IMR-90 (cell line): ENCODE results near the gene OR2T6. TPM values are rescaled to one million over a fixed set of nuclear protein-coding genes. Genes with fewer than 3 reads are reported as not detected.

Experiments
- ATAC-seq: fragments of 200-7000 bp; cut with Tn5 transposase; 2 replicates; pipeline ENCODE4 v1.9.1; 2020; ENCODE audit warnings: low read depth, mild to moderate bottlenecking, moderate library complexity
- BruUV-seq: library from RNA; stranded (reverse); fragments of 400-500 nt; replicated peaks from 2 replicates; lab custom pipeline; 2021; lab: Mats Ljungman, UMichigan
- CTCF ChIA-PET: fragments of 300-600 bp; formaldehyde crosslinking; extraction: SDS; loops from one replicate; lab custom pipeline; 2021; ENCODE audit warnings: antibody characterized with exemption; lab: Yijun Ruan, JAX
- POLR2A ChIA-PET: fragments of 300-600 bp; sonication (Branson Sonifier 250); formaldehyde crosslinking; loops from one replicate; lab custom pipeline; 2022; ENCODE audit warnings: antibody characterized with exemption; ENCODE audit not compliant: unreplicated experiment; lab: Charles Lee
- DNase-seq: peaks from one replicate; pipeline ENCODE4 v3.0.0; 2013
- H2AFZ ChIP-seq: replicated peaks from 2 replicates; pipeline ENCODE3; 2013; ENCODE audit warnings: low read length, mild to moderate bottlenecking; ENCODE audit not compliant: poor library complexity
- H2AK5ac ChIP-seq: 2 replicates; pipeline ENCODE4 v1.6.1; 2013; ENCODE audit warnings: low read depth, low read length, inconsistent platforms
- H2AK9ac ChIP-seq: replicated peaks from 2 replicates; pipeline ENCODE3; 2013; ENCODE audit warnings: mild to moderate bottlenecking, low read depth, low read length, moderate library complexity; ENCODE audit not compliant: poor library complexity
- H2BK120ac ChIP-seq: 2 replicates; pipeline ENCODE4 v1.6.1; 2013; ENCODE audit warnings: low read depth, low read length, inconsistent platforms
- H2BK15ac ChIP-seq: 3 replicates; pipeline ENCODE4 v1.6.1; 2013; ENCODE audit warnings: low read depth, low read length, inconsistent platforms
- H2BK20ac ChIP-seq: 2 replicates; pipeline ENCODE4 v1.6.1; 2013; ENCODE audit warnings: low read depth, mild to moderate bottlenecking, inconsistent platforms, low read length, moderate library complexity
- H2BK5ac ChIP-seq: 2 replicates; pipeline ENCODE4 v1.6.1; 2013; ENCODE audit warnings: mild to moderate bottlenecking, low read depth, low read length, inconsistent platforms; ENCODE audit not compliant: poor library complexity, severe bottlenecking
- H3K14ac ChIP-seq: replicated peaks from 2 replicates; pipeline ENCODE4 v1.6.1; 2013; ENCODE audit warnings: low read depth, low read length, inconsistent platforms
- H3K18ac ChIP-seq: 2 replicates; pipeline ENCODE4 v1.6.1; 2013; ENCODE audit warnings: low read depth, low read length, control low read depth
- H3K23ac ChIP-seq: 2 replicates; pipeline ENCODE4 v1.6.1; 2013; ENCODE audit warnings: low read depth, low read length, inconsistent platforms
- H3K27ac ChIP-seq: 2 replicates; pipeline ENCODE4 v1.5.1; 2013; ENCODE audit warnings: mild to moderate bottlenecking, control low read depth, low read length; ENCODE audit not compliant: insufficient read depth
- H3K27me3 ChIP-seq: 2 replicates; pipeline ENCODE4 v1.6.1; 2013; ENCODE audit warnings: low read length; ENCODE audit not compliant: control insufficient read depth, insufficient read depth
- H3K36me3 ChIP-seq: 2 replicates; pipeline ENCODE4 v1.6.1; 2013; ENCODE audit warnings: low read length, mixed read lengths; ENCODE audit not compliant: control insufficient read depth, insufficient read depth
- H3K4ac ChIP-seq: 2 replicates; pipeline ENCODE4 v1.6.1; 2013; ENCODE audit warnings: low read depth, low read length, inconsistent platforms
- H3K4me1 ChIP-seq: 2 replicates; pipeline ENCODE4 v1.6.1; 2013; ENCODE audit warnings: low read length, mixed read lengths; ENCODE audit not compliant: control insufficient read depth, insufficient read depth
- H3K4me2 ChIP-seq: 2 replicates; pipeline ENCODE4 v1.6.1; 2013; ENCODE audit warnings: low read depth, mild to moderate bottlenecking, control low read depth, low read length, moderate library complexity
- H3K4me3 ChIP-seq: 2 replicates; pipeline ENCODE4 v1.5.1; 2013; ENCODE audit warnings: low read depth, mild to moderate bottlenecking, control low read depth, low read length, moderate library complexity; ENCODE audit not compliant: insufficient read depth
- H3K56ac ChIP-seq: 2 replicates; pipeline ENCODE4 v1.6.1; 2013; ENCODE audit warnings: low read length, inconsistent platforms; ENCODE audit not compliant: insufficient read depth; ENCODE audit errors: extremely low read depth
- H3K79me1 ChIP-seq, 2 experiments: 2 replicates each; pipeline ENCODE4 v1.6.1; 2013; ENCODE audit warnings: low read length in 2 of 2, inconsistent platforms in 1 of 2, low read depth in 1 of 2
- H3K9ac ChIP-seq: 2 replicates; pipeline ENCODE4 v1.6.1; 2013; ENCODE audit warnings: low read depth, low read length, control low read depth
- H3K9me1 ChIP-seq: 2 replicates; pipeline ENCODE4 v1.6.1; 2013; ENCODE audit warnings: low read length, inconsistent platforms; ENCODE audit not compliant: insufficient read depth
- H3K9me3 ChIP-seq: 2 replicates; pipeline ENCODE4 v1.6.1; 2013; ENCODE audit warnings: low read length; ENCODE audit not compliant: control insufficient read depth, insufficient read depth
- H4K20me1 ChIP-seq: 2 replicates; pipeline ENCODE4 v1.6.1; 2013; ENCODE audit warnings: low read length, inconsistent platforms; ENCODE audit not compliant: insufficient read depth
- H4K5ac ChIP-seq: 2 replicates; pipeline ENCODE4 v1.6.1; 2013; ENCODE audit warnings: mild to moderate bottlenecking, low read depth, low read length, control low read depth
- H4K8ac ChIP-seq, 2 experiments: 2 replicates each; pipeline ENCODE4 v1.6.1; 2013; ENCODE audit warnings: low read depth in 2 of 2, low read length in 2 of 2, control low read depth in 1 of 2, inconsistent platforms in 1 of 2
- H4K91ac ChIP-seq: 2 replicates; pipeline ENCODE4 v1.6.1; 2013; ENCODE audit warnings: low read depth, low read length, inconsistent platforms; ENCODE audit not compliant: insufficient read depth
- BHLHE40 ChIP-seq: fragments of 150-350 bp; IDR thresholded peaks from 2 replicates; pipeline ENCODE4 v1.6.1; 2016; ENCODE audit warnings: mild to moderate bottlenecking, low read depth, low read length
- CEBPB ChIP-seq: IDR thresholded peaks from 2 replicates; pipeline ENCODE4 v1.6.1; 2012; ENCODE audit warnings: low read depth, low read length, improper control_type of control experiment
- CTCF ChIP-seq: conservative IDR thresholded peaks from 2 replicates; pipeline ENCODE4 v1.5.1; 2012; ENCODE audit warnings: mild to moderate bottlenecking, low read depth, low read length, improper control_type of control experiment
- FOS ChIP-seq: fragments of 150-350 bp; IDR thresholded peaks from 2 replicates; pipeline ENCODE4 v1.6.1; 2016; ENCODE audit warnings: low read depth, low read length
- MAZ ChIP-seq: IDR thresholded peaks from 2 replicates; pipeline ENCODE4 v1.6.1; 2012; ENCODE audit warnings: low read depth, mild to moderate bottlenecking, low read length, improper control_type of control experiment, moderate library complexity, borderline replicate concordance
- NFE2L2 ChIP-seq: fragments of 150-350 bp; IDR thresholded peaks from 2 replicates; pipeline ENCODE4 v1.6.1; 2016; ENCODE audit warnings: low read depth, mild to moderate bottlenecking, low read length
- RAD21 ChIP-seq: IDR thresholded peaks from 2 replicates; pipeline ENCODE4 v1.6.1; 2012; ENCODE audit warnings: low read length, improper control_type of control experiment
- RCOR1 ChIP-seq: IDR thresholded peaks from 2 replicates; pipeline ENCODE4 v1.6.1; 2012; ENCODE audit warnings: mild to moderate bottlenecking, low read length, improper control_type of control experiment; ENCODE audit not compliant: insufficient replicate concordance
- SMC3 ChIP-seq: fragments of 150-350 bp; IDR thresholded peaks from 2 replicates; pipeline ENCODE4 v1.6.1; 2016; ENCODE audit warnings: low read depth, mild to moderate bottlenecking, antibody characterized with exemption, low read length, moderate library complexity
- WGBS, 2 experiments: methylation state at CpG; one replicate each; pipeline versions ENCODE4 v1.1.5 to v1.1.7; 2013; ENCODE audit warnings: missing lambda C conversion rate in 2 of 2; ENCODE audit not compliant: insufficient read length in 1 of 2; ENCODE audit errors: extremely low coverage in 2 of 2; 5-methylcytosine and 5-hydroxymethylcytosine counted together
- dilution Hi-C: fragments of 300-500 bp; cut with HindIII; formaldehyde crosslinking; loops from one replicate; pipeline ENCODE4 v1.14.3; 2018; ENCODE audit warnings: low sequenced_read_pairs; ENCODE audit not compliant: unreplicated experiment
- in situ Hi-C: fragments of 300-500 bp; cut with MboI; formaldehyde crosslinking; loops from 3 replicates; pipeline ENCODE4 v1.14.3; 2019; ENCODE audit warnings: low sequenced_read_pairs, inconsistent platforms, mixed read lengths
- intact Hi-C: fragments of 100-400 bp; cut with micrococcal nuclease; formaldehyde crosslinking; loops from 2 replicates; pipeline ENCODE4 v1.10.0; 2022
- polyA plus RNA-seq, 3 experiments: library from polyadenylated mRNA; depleted of rRNA; stranded (reverse); fragments of >200 nt; gene quantifications; 2 replicates each; pipeline ENCODE4 v1.2.3, GENCODE V29; 2012; ENCODE audit warnings: low replicate concordance in 1 of 3
- total RNA-seq: library from RNA; depleted of rRNA; stranded (reverse); fragments of >200 nt; gene quantifications from 2 replicates; pipeline ENCODE4 v1.2.3, GENCODE V29; 2012

Gene OR2T6
- total and polyA plus RNA-seq, 2 of the 4 experiments (the other 2 are of a cell fraction), result not detected

- no peak overlapping the region for H4K91ac ChIP-seq
- dilution Hi-C loops (no loop called here), in situ Hi-C loops (no loop called here), intact Hi-C loops (no loop called here)
- H3K18ac ChIP-seq, result no peak overlapping the region
- H3K36me3 ChIP-seq, result no peaks in the 10 kb centered on the region
- no peak overlapping the region for H3K56ac ChIP-seq
- ATAC-seq (no peak), DNase-seq (no peak)
- no peak overlapping the region for H3K9ac ChIP-seq
- no peaks in the 10 kb centered on the region for H4K20me1 ChIP-seq
- H3K9me3 ChIP-seq, result peaks cover 14% of the 10 kb centered on the region
- no TSS peak for BruUV-seq
- H2BK20ac ChIP-seq, result no peak overlapping the region
- no peak overlapping the region for H2AK9ac ChIP-seq
- ChIA-PET CTCF (no interaction called here), POLR2A (no interaction called here)
- H4K5ac ChIP-seq, result no peak overlapping the region
- no peak overlapping the region for H3K4me3 ChIP-seq
- no peak overlapping the region for H2AK5ac ChIP-seq
- no peak overlapping the region for H2BK120ac ChIP-seq
- no CpG with 5 or more reads among the region's 3 CpGs for WGBS, 2 experiments
- no peak overlapping the region for H3K23ac ChIP-seq
- H3K79me1 ChIP-seq, result no peaks in the 10 kb centered on the region
- H2BK15ac ChIP-seq, result no peak overlapping the region
- no peaks in the 10 kb centered on the region for H3K9me1 ChIP-seq
- no peaks in the 10 kb centered on the region for H3K27me3 ChIP-seq
- TF ChIP-seq RAD21 (no peak), RCOR1 (no peak), CTCF (no peak), MAZ (no peak), NFE2L2 (no peak), BHLHE40 (no peak), CEBPB (no peak), FOS (no peak), SMC3 (no peak)
- no peak overlapping the region for H3K14ac ChIP-seq
- H3K4me2 ChIP-seq, result no peak overlapping the region
- H3K27ac ChIP-seq, result no peak overlapping the region
- H4K8ac ChIP-seq, result no peak overlapping the region
- no peaks in the 10 kb centered on the region for H3K4me1 ChIP-seq
- no peak overlapping the region for H2BK5ac ChIP-seq
- H3K4ac ChIP-seq, result no peak overlapping the region
- no peak overlapping the region for H2AFZ ChIP-seq
Observed at GRCh38 chr1:248376916-248377315, 1.4 kb downstream of the OR2T6 start.
